Skeletal muscle tissue (tissue), 4 donors: ENCODE measurements around the gene DLGAP1. TPM values are rescaled to one million over a fixed set of nuclear protein-coding genes. Genes with fewer than 3 reads are reported as not detected.
A peak's percentile ranks its signal among the peaks of the same experiment; 100 is the strongest.
"Not testable (repeated sequence)": the region's sequence is repeated elsewhere in the genome, so short reads cannot be mapped to it uniquely, and the experiment has no call there.

Experiments used
- H3K27ac ChIP-seq: one replicate; pipeline ENCODE4 v1.7.0; 2013; ENCODE audit warnings: mild to moderate bottlenecking, low read depth, low read length, inconsistent platforms
- H3K27me3 ChIP-seq, 3 donors: one replicate each; pipeline ENCODE4 v1.7.0; 2013; ENCODE audit warnings: low read length in 3 of 3; ENCODE audit not compliant: control insufficient read depth in 3 of 3, insufficient read depth in 3 of 3
- H3K36me3 ChIP-seq, 3 donors: one replicate each; pipeline ENCODE4 v1.7.0; 2013; ENCODE audit warnings: low read length in 3 of 3; ENCODE audit not compliant: control insufficient read depth in 3 of 3, insufficient read depth in 3 of 3
- H3K4me1 ChIP-seq, 3 donors: one replicate each; pipeline ENCODE4 v1.7.0; 2013; ENCODE audit warnings: low read length in 3 of 3, mild to moderate bottlenecking in 3 of 3; ENCODE audit not compliant: control insufficient read depth in 3 of 3, insufficient read depth in 3 of 3
- H3K4me3 ChIP-seq, 3 donors: one replicate each; pipeline ENCODE4 v1.7.0; 2013; ENCODE audit warnings: low read length in 3 of 3
- H3K9ac ChIP-seq, 3 donors: one replicate each; pipeline ENCODE4 v1.7.0; 2013; ENCODE audit warnings: low read length in 3 of 3, mild to moderate bottlenecking in 3 of 3, moderate library complexity in 2 of 3, low read depth in 1 of 3
- H3K9me3 ChIP-seq, 3 donors: one replicate each; pipeline ENCODE4 v1.7.0; 2013; ENCODE audit warnings: low read length in 3 of 3; ENCODE audit not compliant: control insufficient read depth in 3 of 3
- total RNA-seq: library from RNA; depleted of rRNA; stranded (reverse); fragments of >200 nt; gene quantifications from one replicate; pipeline ENCODE4 v1.2.3, GENCODE V29; 2014
- donor health status: Osteomylitis.

DLGAP1 gene
- total RNA-seq, 1 donor from 2014 or later: 0.52 TPM

- Histone ChIP-seq H3K9me3 (no peaks in the 10 kb centered on the region), H3K4me1 (peaks cover 24 to 29% (median 26%) of the 10 kb centered on the region in 3 donors), H3K27ac (no peak overlapping the region), H3K36me3 (no peaks in the 10 kb centered on the region), H3K4me3 (no peak overlapping the region), H3K27me3 (no peaks in the 10 kb centered on the region), H3K9ac (no peak overlapping the region)
Measured at GRCh38 chr18:3607309-3608098, 847.6 kb downstream of the DLGAP1 start.

GRCh38 chr18:3606863-3607262 lies 848.2 kb downstream of the DLGAP1 start:
- H3K9ac ChIP-seq, H3K9me3 ChIP-seq, H3K27me3 ChIP-seq, H3K36me3 ChIP-seq, H3K4me3 ChIP-seq, H3K27ac ChIP-seq: not testable (repeated sequence)
- peaks cover 24 to 29% (median 26%) of the 10 kb centered on the region in 3 donors for H3K4me1 ChIP-seq

DNA sequence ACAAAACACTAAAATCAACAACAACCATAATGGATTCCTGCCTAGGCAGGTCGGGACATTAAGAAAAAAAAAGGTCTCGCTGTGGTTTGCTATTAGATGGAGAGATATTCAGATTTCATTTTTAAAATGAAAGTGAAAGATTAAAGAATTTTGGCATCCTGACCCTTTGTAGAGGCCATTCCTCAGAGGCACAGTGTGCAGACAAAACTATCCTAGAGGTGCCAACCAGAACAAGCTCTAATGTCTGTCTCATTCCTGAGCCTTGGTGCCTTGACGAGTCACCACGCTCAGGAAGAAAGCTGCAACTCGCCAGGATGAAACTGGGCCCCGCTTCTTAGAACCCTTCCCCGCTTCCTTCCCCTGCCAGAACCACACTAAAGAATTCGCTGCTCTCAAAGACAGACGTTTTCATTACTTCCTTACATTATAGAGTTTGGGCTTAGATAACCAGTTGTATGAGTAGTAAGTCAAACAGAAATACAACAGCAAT lies 849.1 kb downstream of the DLGAP1 start:
- Histone ChIP-seq H3K36me3 (no peaks in the 10 kb centered on the region), H3K9ac (peak overlapping the region in 2 of 3 donors; percentile 49 to 51), H3K27me3 (no peaks in the 10 kb centered on the region), H3K4me3 (peak overlapping the region; percentile 44 to 71 (median 49)), H3K4me1 (peaks cover 24 to 29% (median 26%) of the 10 kb centered on the region in 3 donors), H3K9me3 (no peaks in the 10 kb centered on the region), H3K27ac (peak overlapping the region; percentile 82)

- peak overlapping the region; percentile 3 to 38 (median 14) for H3K9ac ChIP-seq
Measured at GRCh38 chr18:3605486-3605952, 849.6 kb downstream of the DLGAP1 start.

GRCh38 chr18:3604498-3605408 lies 850.4 kb downstream of the DLGAP1 start:
- no peaks in the 10 kb centered on the region for H3K27me3 ChIP-seq
- H3K9ac ChIP-seq: peak overlapping the region; percentile 17 to 45 (median 38)
- peak overlapping the region; percentile 45 to 71 (median 69) for H3K4me3 ChIP-seq
- H3K9me3 ChIP-seq: no peaks in the 10 kb centered on the region
- H3K27ac ChIP-seq: peak overlapping the region; percentile 82
- peaks cover 24 to 29% (median 26%) of the 10 kb centered on the region in 3 donors for H3K4me1 ChIP-seq
- H3K36me3 ChIP-seq: no peaks in the 10 kb centered on the region

More at GRCh38 chr18:3605486-3605952, 849.6 kb downstream of the DLGAP1 start:
- Histone ChIP-seq H3K9me3 (no peaks in the 10 kb centered on the region), H3K36me3 (no peaks in the 10 kb centered on the region), H3K4me3 (peak overlapping the region in 2 of 3 donors; percentile 69 to 71), H3K27me3 (no peaks in the 10 kb centered on the region), H3K4me1 (peaks cover 24 to 29% (median 26%) of the 10 kb centered on the region in 3 donors), H3K27ac (peak overlapping the region; percentile 82)

GRCh38 chr18:3604235-3604497 lies 850.9 kb downstream of the DLGAP1 start:
- peak overlapping the region; percentile 82 for H3K27ac ChIP-seq
- peak overlapping the region; percentile 2 to 66 (median 17) for H3K9ac ChIP-seq
- no peaks in the 10 kb centered on the region for H3K27me3 ChIP-seq
- no peaks in the 10 kb centered on the region for H3K36me3 ChIP-seq
- no peaks in the 10 kb centered on the region for H3K9me3 ChIP-seq
- peak overlapping the region; percentile 69 to 71 (median 69) for H3K4me3 ChIP-seq
- peaks cover 24 to 29% (median 26%) of the 10 kb centered on the region in 3 donors for H3K4me1 ChIP-seq

DNA sequence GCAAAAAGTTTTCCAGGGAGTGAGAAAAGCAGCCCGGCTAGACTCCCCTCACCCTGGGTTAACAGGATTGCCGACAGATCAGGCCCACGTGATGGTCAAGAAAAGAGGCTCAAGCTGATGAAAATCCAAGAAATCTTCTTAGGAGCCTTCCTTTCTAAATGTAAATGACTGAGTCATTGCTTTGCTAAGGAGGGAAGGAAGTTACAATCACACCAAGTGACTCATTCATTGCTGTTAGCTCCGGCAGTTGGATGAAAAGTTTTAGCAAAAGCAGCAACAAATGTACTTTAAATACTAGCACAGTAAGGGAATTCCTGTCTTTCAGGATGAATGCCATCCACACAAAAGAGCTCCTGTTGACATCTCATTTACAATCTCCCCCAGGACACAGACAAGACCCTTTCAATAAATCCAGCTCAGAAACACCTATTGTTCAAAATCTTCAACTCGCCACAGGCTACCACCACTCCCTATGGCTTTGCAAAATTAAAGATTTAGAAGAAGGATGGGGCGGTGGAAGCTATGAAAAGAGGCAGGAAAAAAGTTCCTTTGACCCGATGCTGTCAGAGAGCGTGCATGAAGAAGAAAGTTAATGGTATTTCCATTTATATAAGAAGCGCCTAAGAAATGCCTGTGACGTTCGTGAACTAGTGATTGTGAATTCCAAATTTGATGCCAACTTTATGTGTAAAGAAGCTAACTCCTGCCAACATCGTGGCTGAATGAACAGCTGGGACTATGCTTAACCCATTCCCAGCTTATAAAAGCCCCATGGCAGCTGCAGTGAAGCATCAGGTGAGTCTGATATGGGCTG lies 851.5 kb downstream of the DLGAP1 start:
- no peaks in the 10 kb centered on the region for H3K9me3 ChIP-seq
- H3K4me1 ChIP-seq: peaks cover 24 to 29% (median 26%) of the 10 kb centered on the region in 3 donors
- H3K27ac ChIP-seq: peak overlapping the region; percentile 82
- no peaks in the 10 kb centered on the region for H3K27me3 ChIP-seq
- H3K36me3 ChIP-seq: no peaks in the 10 kb centered on the region
- H3K4me3 ChIP-seq: peak overlapping the region; percentile 69 to 71 (median 69)
- H3K9ac ChIP-seq: peak overlapping the region; percentile 66 to 77 (median 71)

DNA sequence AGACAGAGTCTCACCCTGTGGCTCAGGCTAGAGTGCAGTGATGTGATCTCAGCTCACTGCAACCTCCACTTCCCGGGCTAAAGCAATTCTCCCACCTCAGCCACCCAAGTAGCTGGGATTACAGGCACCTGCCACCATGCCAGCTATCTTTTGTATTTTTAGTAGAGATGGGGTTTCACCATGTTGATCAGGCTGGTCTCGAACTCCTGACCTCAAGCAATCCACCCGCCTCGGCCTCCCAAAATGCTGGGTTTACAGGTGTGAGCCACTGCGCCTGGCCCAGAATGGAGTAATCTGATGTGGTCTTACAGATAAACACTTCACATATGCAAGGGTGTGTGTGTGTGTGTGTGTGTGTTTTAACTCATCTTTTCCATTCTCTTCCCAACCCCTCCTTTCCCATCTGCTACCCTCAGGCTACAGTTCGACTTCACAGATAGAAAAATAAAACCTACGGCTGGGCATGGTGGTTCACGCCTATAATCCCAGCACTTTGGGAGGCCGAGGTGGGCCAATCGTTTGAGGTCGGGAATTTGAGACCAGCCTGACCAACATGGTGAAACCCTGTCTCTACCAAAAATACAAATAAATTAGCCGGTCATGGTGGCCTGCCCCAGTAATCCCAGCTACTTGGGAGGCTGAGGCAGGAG lies 853.9 kb downstream of the DLGAP1 start:
- not testable (repeated sequence) for H3K27ac ChIP-seq, H3K4me3 ChIP-seq, H3K27me3 ChIP-seq, H3K9ac ChIP-seq, H3K36me3 ChIP-seq, H3K9me3 ChIP-seq
- peaks cover 36 to 44% (median 36%) of the 10 kb centered on the region in 3 donors for H3K4me1 ChIP-seq

- Histone ChIP-seq H3K9ac (no peak overlapping the region), H3K36me3 (no peaks in the 10 kb centered on the region), H3K27ac (no peak overlapping the region), H3K9me3 (no peaks in the 10 kb centered on the region), H3K4me1 (peaks cover 37 to 50% (median 45%) of the 10 kb centered on the region in 3 donors), H3K4me3 (no peak overlapping the region), H3K27me3 (no peaks in the 10 kb centered on the region)
Measured at GRCh38 chr18:3599861-3600260, 855.2 kb downstream of the DLGAP1 start.
